Thyroid gland (tissue), 4 donors: ENCODE measurements around the gene PNMA6E.

Source experiments
- POLR2A ChIP-seq, 2 donors: fragments of 450-650 bp; IDR thresholded peaks; one replicate each; pipeline ENCODE4 v1.6.1; 2017; ENCODE audit warnings: antibody characterized with exemption in 2 of 2, mild to moderate bottlenecking in 2 of 2, moderate library complexity in 1 of 2
- TF ChIP-seq, protein P1 (sequence below), 6 experiments: fragments of 200-600 bp in 3 of 6; fragments of 450-650 bp in 3 of 6; sonication (generic) in 3 of 6; IDR thresholded peaks; one replicate each; pipeline ENCODE4 v1.5.1; 2016 to 2019; ENCODE audit warnings: antibody characterized with exemption in 6 of 6, mild to moderate bottlenecking in 2 of 6, inconsistent platforms in 1 of 6, moderate library complexity in 1 of 6

DNA sequence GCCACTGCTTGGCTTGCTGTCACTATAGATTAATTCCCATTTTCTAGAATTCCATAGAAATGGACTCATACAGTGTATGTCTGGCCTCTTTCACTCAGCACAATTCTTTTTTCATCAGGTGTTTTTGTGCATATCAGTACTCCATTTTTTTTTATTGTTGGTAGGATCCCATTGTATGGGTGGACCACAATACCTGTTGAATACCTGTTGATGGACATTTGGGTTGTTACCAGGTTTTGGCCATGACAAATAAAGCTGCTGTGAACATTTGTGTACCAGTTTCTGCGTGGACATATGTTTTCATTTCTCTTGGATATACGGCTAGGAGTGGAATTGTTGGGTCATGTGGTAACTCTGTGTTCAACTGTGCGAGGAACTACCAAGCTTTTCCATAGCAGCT, 25.1 kb upstream of the PNMA6E start:
- TF ChIP-seq, protein P1, sequence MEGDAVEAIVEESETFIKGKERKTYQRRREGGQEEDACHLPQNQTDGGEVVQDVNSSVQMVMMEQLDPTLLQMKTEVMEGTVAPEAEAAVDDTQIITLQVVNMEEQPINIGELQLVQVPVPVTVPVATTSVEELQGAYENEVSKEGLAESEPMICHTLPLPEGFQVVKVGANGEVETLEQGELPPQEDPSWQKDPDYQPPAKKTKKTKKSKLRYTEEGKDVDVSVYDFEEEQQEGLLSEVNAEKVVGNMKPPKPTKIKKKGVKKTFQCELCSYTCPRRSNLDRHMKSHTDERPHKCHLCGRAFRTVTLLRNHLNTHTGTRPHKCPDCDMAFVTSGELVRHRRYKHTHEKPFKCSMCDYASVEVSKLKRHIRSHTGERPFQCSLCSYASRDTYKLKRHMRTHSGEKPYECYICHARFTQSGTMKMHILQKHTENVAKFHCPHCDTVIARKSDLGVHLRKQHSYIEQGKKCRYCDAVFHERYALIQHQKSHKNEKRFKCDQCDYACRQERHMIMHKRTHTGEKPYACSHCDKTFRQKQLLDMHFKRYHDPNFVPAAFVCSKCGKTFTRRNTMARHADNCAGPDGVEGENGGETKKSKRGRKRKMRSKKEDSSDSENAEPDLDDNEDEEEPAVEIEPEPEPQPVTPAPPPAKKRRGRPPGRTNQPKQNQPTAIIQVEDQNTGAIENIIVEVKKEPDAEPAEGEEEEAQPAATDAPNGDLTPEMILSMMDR (IDR thresholded peaks at IDR 0.05) = no peak
- no peak for TF ChIP-seq POLR2A (IDR thresholded peaks at IDR 0.05)
